Loucy (cell line): ENCODE measurements around the gene GREB1.

ENCODE experiments used
- H2AFZ ChIP-seq: fragments of 200-600 bp; sonication (generic); 2 replicates; pipeline ENCODE4 v1.6.0; 2016; ENCODE audit warnings: antibody characterized with exemption, mild to moderate bottlenecking, low read length, moderate library complexity
- H3F3A ChIP-seq: fragments of 200-600 bp; 2 replicates; pipeline ENCODE4 v1.6.0; 2016; ENCODE audit warnings: antibody characterized with exemption, low read depth, mild to moderate bottlenecking
- H3K27me3 ChIP-seq: fragments of 200-600 bp; sonication (generic); 2 replicates; pipeline ENCODE4 v1.6.1; 2014; ENCODE audit warnings: low read length, mild to moderate bottlenecking; ENCODE audit not compliant: insufficient read depth, poor library complexity, severe bottlenecking
- H3K36me3 ChIP-seq: fragments of 200-600 bp; sonication (generic); 2 replicates; pipeline ENCODE4 v1.6.1; 2016; ENCODE audit warnings: low read length; ENCODE audit not compliant: insufficient read depth
- H3K4me1 ChIP-seq: fragments of 200-600 bp; sonication (generic); 2 replicates; pipeline ENCODE4 v1.5.1; 2014; ENCODE audit warnings: low read length, mild to moderate bottlenecking; ENCODE audit not compliant: insufficient read depth, poor library complexity, severe bottlenecking
- H3K4me2 ChIP-seq: fragments of 200-600 bp; sonication (generic); 2 replicates; pipeline ENCODE4 v1.6.0; 2014; ENCODE audit warnings: antibody characterized with exemption, low read length, low read depth, mild to moderate bottlenecking; ENCODE audit not compliant: poor library complexity, severe bottlenecking
- H3K4me3 ChIP-seq: fragments of 200-600 bp; sonication (generic); 2 replicates; pipeline ENCODE4 v1.5.1; 2014; ENCODE audit warnings: low read length, mild to moderate bottlenecking, mixed read lengths; ENCODE audit not compliant: poor library complexity, severe bottlenecking
- H3K79me2 ChIP-seq: fragments of 200-600 bp; sonication (generic); 2 replicates; pipeline ENCODE4 v1.6.1; 2014; ENCODE audit warnings: low read length; ENCODE audit not compliant: insufficient read depth
- H3K9ac ChIP-seq: fragments of 200-600 bp; sonication (generic); 2 replicates; pipeline ENCODE4 v1.6.0; 2014; ENCODE audit warnings: mild to moderate bottlenecking, low read depth, low read length, moderate library complexity; ENCODE audit not compliant: poor library complexity, severe bottlenecking
- H3K9me2 ChIP-seq: fragments of 200-600 bp; sonication (generic); replicated peaks from 2 replicates; pipeline ENCODE4 v1.6.1; 2016; ENCODE audit warnings: low read depth, low read length, mixed read lengths
- H3K9me3 ChIP-seq: fragments of 200-600 bp; sonication (generic); 2 replicates; pipeline ENCODE4 v1.6.1; 2014; ENCODE audit warnings: mild to moderate bottlenecking, antibody characterized with exemption, low read length, low read depth; ENCODE audit not compliant: insufficient read depth
- H4K20me1 ChIP-seq: fragments of 200-600 bp; sonication (generic); 2 replicates; pipeline ENCODE4 v1.6.0; 2014; ENCODE audit warnings: antibody characterized with exemption, low read length, mild to moderate bottlenecking; ENCODE audit not compliant: insufficient read depth, poor library complexity, severe bottlenecking
- EZH2phosphoT487 ChIP-seq: fragments of 200-600 bp; IDR thresholded peaks from 2 replicates; pipeline ENCODE4 v1.6.1; 2018; ENCODE audit warnings: antibody characterized with exemption, mild to moderate bottlenecking, moderate library complexity, borderline replicate concordance
- TF ChIP-seq, protein P1 (sequence below): fragments of 200-600 bp; sonication (generic); conservative IDR thresholded peaks from 2 replicates; pipeline ENCODE4 v1.5.1; 2014; ENCODE audit warnings: mild to moderate bottlenecking, antibody characterized with exemption, low read length

Gene GREB1

DNA sequence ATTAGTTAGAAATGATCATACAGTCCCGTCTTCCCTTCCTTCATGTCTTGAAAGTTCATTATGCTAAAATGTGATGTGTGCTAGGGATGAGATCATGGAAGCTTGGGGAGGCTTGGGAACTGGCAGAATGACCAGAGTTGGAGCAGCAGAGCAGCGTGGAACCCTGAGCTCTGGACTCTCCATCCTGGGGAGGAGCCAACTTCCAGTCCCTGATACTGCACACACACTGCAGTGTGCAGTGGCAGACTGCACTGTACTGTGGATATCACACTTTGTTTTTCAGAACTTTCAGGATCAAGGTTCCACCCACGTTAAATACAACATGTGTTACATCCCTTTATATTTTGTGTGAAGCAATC is 27.3 kb upstream of the GREB1 start:
- no peaks in the 10 kb centered on the region for H3K9me3 ChIP-seq
- no peak overlapping the region for H3K4me2 ChIP-seq
- H2AFZ ChIP-seq, result no peak overlapping the region
- no peaks in the 10 kb centered on the region for H3F3A ChIP-seq
- no peak overlapping the region for H3K9ac ChIP-seq
- TF ChIP-seq EZH2phosphoT487, result no peak
- peaks cover 3% of the 10 kb centered on the region for H3K4me1 ChIP-seq
- no peaks in the 10 kb centered on the region for H3K27me3 ChIP-seq
- H3K36me3 ChIP-seq, result no peaks in the 10 kb centered on the region
- H4K20me1 ChIP-seq, result no peaks in the 10 kb centered on the region
- H3K4me3 ChIP-seq, result no peak overlapping the region
- no peaks in the 10 kb centered on the region for H3K9me2 ChIP-seq
- no peaks in the 10 kb centered on the region for H3K79me2 ChIP-seq

DNA sequence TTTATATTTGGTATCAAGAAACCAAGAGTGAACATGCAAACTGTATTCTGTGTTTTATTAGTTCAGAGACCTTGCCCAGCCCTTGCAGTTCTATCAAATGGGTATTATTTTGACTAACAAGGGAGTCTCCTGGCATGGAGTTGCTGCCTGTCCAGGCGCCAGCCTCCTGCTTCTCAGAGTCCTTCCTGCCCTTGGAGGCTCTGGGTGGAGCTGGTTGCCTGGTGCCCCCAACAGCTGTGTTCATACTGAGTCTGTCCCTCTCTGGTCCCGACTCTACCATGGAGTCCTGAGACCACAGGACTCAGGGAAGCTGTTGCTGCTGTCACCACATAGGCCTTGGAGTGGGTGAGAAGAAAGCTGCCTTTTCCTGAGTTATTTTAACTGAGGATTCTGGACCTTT is 26.3 kb upstream of the GREB1 start:
- no peak overlapping the region for H3K4me2 ChIP-seq
- H3F3A ChIP-seq, result no peaks in the 10 kb centered on the region
- no peaks in the 10 kb centered on the region for H3K36me3 ChIP-seq
- no peaks in the 10 kb centered on the region for H4K20me1 ChIP-seq
- H3K27me3 ChIP-seq, result no peaks in the 10 kb centered on the region
- TF ChIP-seq EZH2phosphoT487, result no peak
- TF ChIP-seq, protein P1, sequence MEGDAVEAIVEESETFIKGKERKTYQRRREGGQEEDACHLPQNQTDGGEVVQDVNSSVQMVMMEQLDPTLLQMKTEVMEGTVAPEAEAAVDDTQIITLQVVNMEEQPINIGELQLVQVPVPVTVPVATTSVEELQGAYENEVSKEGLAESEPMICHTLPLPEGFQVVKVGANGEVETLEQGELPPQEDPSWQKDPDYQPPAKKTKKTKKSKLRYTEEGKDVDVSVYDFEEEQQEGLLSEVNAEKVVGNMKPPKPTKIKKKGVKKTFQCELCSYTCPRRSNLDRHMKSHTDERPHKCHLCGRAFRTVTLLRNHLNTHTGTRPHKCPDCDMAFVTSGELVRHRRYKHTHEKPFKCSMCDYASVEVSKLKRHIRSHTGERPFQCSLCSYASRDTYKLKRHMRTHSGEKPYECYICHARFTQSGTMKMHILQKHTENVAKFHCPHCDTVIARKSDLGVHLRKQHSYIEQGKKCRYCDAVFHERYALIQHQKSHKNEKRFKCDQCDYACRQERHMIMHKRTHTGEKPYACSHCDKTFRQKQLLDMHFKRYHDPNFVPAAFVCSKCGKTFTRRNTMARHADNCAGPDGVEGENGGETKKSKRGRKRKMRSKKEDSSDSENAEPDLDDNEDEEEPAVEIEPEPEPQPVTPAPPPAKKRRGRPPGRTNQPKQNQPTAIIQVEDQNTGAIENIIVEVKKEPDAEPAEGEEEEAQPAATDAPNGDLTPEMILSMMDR, result no peak
- H3K4me1 ChIP-seq, result peaks cover 3% of the 10 kb centered on the region
- H3K9me3 ChIP-seq, result no peaks in the 10 kb centered on the region
- H3K9me2 ChIP-seq, result no peaks in the 10 kb centered on the region
- H3K79me2 ChIP-seq, result no peaks in the 10 kb centered on the region
- no peak overlapping the region for H3K4me3 ChIP-seq
- H3K9ac ChIP-seq, result no peak overlapping the region
- H2AFZ ChIP-seq, result no peak overlapping the region

GRCh38 chr2:11508279-11508678 is 25.6 kb upstream of the GREB1 start:
- Histone ChIP-seq H3K36me3 (no peaks in the 10 kb centered on the region), H3K9me2 (no peaks in the 10 kb centered on the region), H3K79me2 (no peaks in the 10 kb centered on the region), H3K9ac (no peak overlapping the region), H4K20me1 (no peaks in the 10 kb centered on the region), H3K9me3 (no peaks in the 10 kb centered on the region), H3K27me3 (no peaks in the 10 kb centered on the region), H3F3A (no peaks in the 10 kb centered on the region), H3K4me3 (no peak overlapping the region), H3K4me1 (peaks cover 3% of the 10 kb centered on the region), H3K4me2 (no peak overlapping the region), H2AFZ (no peak overlapping the region)
- no peak for TF ChIP-seq EZH2phosphoT487
- TF ChIP-seq, protein P1, result no peak

- Histone ChIP-seq H3K9me2 (no peaks in the 10 kb centered on the region), H3K36me3 (no peaks in the 10 kb centered on the region), H3K9ac (no peak overlapping the region), H3K9me3 (no peaks in the 10 kb centered on the region), H4K20me1 (no peaks in the 10 kb centered on the region), H3K4me2 (no peak overlapping the region), H3F3A (no peaks in the 10 kb centered on the region), H3K27me3 (no peaks in the 10 kb centered on the region), H3K4me1 (peaks cover 3% of the 10 kb centered on the region), H2AFZ (no peak overlapping the region), H3K79me2 (no peaks in the 10 kb centered on the region), H3K4me3 (no peak overlapping the region)
- TF ChIP-seq, protein P1, result no peak
- no peak for TF ChIP-seq EZH2phosphoT487
Observed at GRCh38 chr2:11509657-11510360, 24.0 kb upstream of the GREB1 start.
